HepG2 (cell line): ENCODE measurements around the gene SLC22A31. TPM values are rescaled to one million over a fixed set of nuclear protein-coding genes. Genes with fewer than 3 reads are reported as not detected.

Experiments used
- ASH2L ChIP-seq: fragments of 300-600, 200-600 bp; sonication (generic); IDR thresholded peaks from 2 replicates; pipeline ENCODE4 v1.7.0; 2017; ENCODE audit warnings: low read depth, mild to moderate bottlenecking, moderate library complexity, mixed read lengths, low read length; ENCODE audit not compliant: insufficient read length
- CCDC6 ChIP-seq: sonication (generic); formaldehyde crosslinking; IDR thresholded peaks from 2 replicates; pipeline ENCODE4 v1.8.1; 2022; ENCODE audit warnings: mild to moderate bottlenecking, missing genetic modification reagents, moderate library complexity
- DR1 ChIP-seq: sonication (generic); formaldehyde crosslinking; IDR thresholded peaks from 2 replicates; pipeline ENCODE4 v1.8.0; 2021; ENCODE audit warnings: mild to moderate bottlenecking, missing genetic modification reagents, inconsistent platforms
- GATAD2A ChIP-seq: IDR thresholded peaks from 2 replicates; pipeline ENCODE4 v1.6.1; 2016
- HNRNPL ChIP-seq: fragments of 200-400 bp; formaldehyde crosslinking; IDR thresholded peaks from 2 replicates; pipeline ENCODE4 v1.6.1; 2017; ENCODE audit warnings: mild to moderate bottlenecking, low read depth, low read length
- KDM3A ChIP-seq: IDR thresholded peaks from 2 replicates; pipeline ENCODE4 v1.6.1; 2018; ENCODE audit warnings: low read depth, missing compliant biosample characterization
- MAFG ChIP-seq: sonication (generic); formaldehyde crosslinking; IDR thresholded peaks from 2 replicates; pipeline ENCODE4 v1.5.1; 2020; ENCODE audit warnings: mild to moderate bottlenecking, missing genetic modification reagents
- MIER2 ChIP-seq: IDR thresholded peaks from 2 replicates; pipeline ENCODE4 v1.6.1; 2016; ENCODE audit warnings: missing biosample characterization, missing genetic modification reagents
- MYC ChIP-seq: sonication (generic); formaldehyde crosslinking; IDR thresholded peaks from 2 replicates; pipeline ENCODE4 v1.9.0; 2021; ENCODE audit warnings: missing genetic modification reagents, borderline replicate concordance
- NBN ChIP-seq: fragments of 450-650 bp; conservative IDR thresholded peaks from 2 replicates; pipeline ENCODE4 v1.6.1; 2017
- NFKB2 ChIP-seq: sonication (generic); formaldehyde crosslinking; IDR thresholded peaks from 2 replicates; pipeline ENCODE4 v1.4.0; 2020; ENCODE audit warnings: missing genetic modification reagents, borderline replicate concordance
- NONO ChIP-seq, 2 experiments: fragments of 450-650 bp in 1 of 2; sonication (generic) in 1 of 2; formaldehyde crosslinking in 1 of 2; IDR thresholded peaks in 1 of 2; conservative IDR thresholded peaks in 1 of 2; 2 replicates each; pipeline versions ENCODE4 v1.6.1 to v1.8.0; 2017 to 2022; ENCODE audit warnings: mild to moderate bottlenecking in 1 of 2, missing genetic modification reagents in 1 of 2, moderate library complexity in 1 of 2
- PHF5A ChIP-seq: IDR thresholded peaks from one replicate; pipeline ENCODE4 v1.6.1; 2018; ENCODE audit warnings: low read depth, missing genetic modification reagents; ENCODE audit not compliant: unreplicated experiment
- PRMT3 ChIP-seq: sonication (generic); formaldehyde crosslinking; IDR thresholded peaks from 2 replicates; pipeline ENCODE4 v1.8.1; 2022; ENCODE audit warnings: low read depth, mild to moderate bottlenecking, moderate library complexity, missing genetic modification reagents, borderline replicate concordance
- PRPF4 ChIP-seq: fragments of 200-400 bp; formaldehyde crosslinking; IDR thresholded peaks from 2 replicates; pipeline ENCODE4 v1.6.1; 2016; ENCODE audit warnings: low read length, low read depth; ENCODE audit not compliant: poor library complexity, severe bottlenecking
- REL ChIP-seq: sonication (generic); formaldehyde crosslinking; conservative IDR thresholded peaks from 2 replicates; pipeline ENCODE4 v1.8.0; 2022; ENCODE audit warnings: mild to moderate bottlenecking, missing genetic modification reagents, moderate library complexity
- RFXANK ChIP-seq: IDR thresholded peaks from 2 replicates; pipeline ENCODE4 v1.6.1; 2016
- SALL2 ChIP-seq: sonication (generic); formaldehyde crosslinking; IDR thresholded peaks from 2 replicates; pipeline ENCODE4 v1.8.1; 2023; ENCODE audit warnings: mild to moderate bottlenecking, missing genetic modification reagents, inconsistent platforms
- SIX4 ChIP-seq: sonication (generic); formaldehyde crosslinking; IDR thresholded peaks from 2 replicates; pipeline ENCODE4 v1.4.0; 2020; ENCODE audit warnings: missing genetic modification reagents
- SRSF9 ChIP-seq: fragments of 200-400 bp; formaldehyde crosslinking; IDR thresholded peaks from 2 replicates; pipeline ENCODE4 v1.6.1; 2018; ENCODE audit warnings: borderline replicate concordance, mild to moderate bottlenecking, low read depth, low read length; ENCODE audit not compliant: insufficient read depth, poor library complexity, severe bottlenecking
- ZNF30 ChIP-seq: sonication (generic); formaldehyde crosslinking; IDR thresholded peaks from 2 replicates; pipeline ENCODE4 v1.5.0; 2020; ENCODE audit warnings: mild to moderate bottlenecking, missing genetic modification reagents
- ZNF33A ChIP-seq: sonication (generic); formaldehyde crosslinking; IDR thresholded peaks from 2 replicates; pipeline ENCODE4 v1.5.1; 2020; ENCODE audit warnings: missing genetic modification reagents, mild to moderate bottlenecking, moderate library complexity, borderline replicate concordance
- ZNF569 ChIP-seq: sonication (generic); formaldehyde crosslinking; IDR thresholded peaks from 2 replicates; pipeline ENCODE4 v1.5.0; 2020; ENCODE audit warnings: mild to moderate bottlenecking, missing genetic modification reagents, moderate library complexity, borderline replicate concordance
- ZNF883 ChIP-seq: sonication (generic); formaldehyde crosslinking; IDR thresholded peaks from 2 replicates; pipeline ENCODE4 v1.5.1; 2020; ENCODE audit warnings: mild to moderate bottlenecking, missing genetic modification reagents; ENCODE audit errors: not compliant biosample characterization
- polyA plus RNA-seq, 8 experiments: library from polyadenylated mRNA; depleted of rRNA in 3 of 8; stranded (reverse) in 7 of 8; unstranded in 1 of 8; fragments of >200 nt; fragmentation: Illumina TruSeq in 4 of 8; extraction: Trizol in 4 of 8; gene quantifications; 2 replicates each; pipeline versions ENCODE4 v1.2.1 to v1.2.3, GENCODE V29; 2011 to 2016; ENCODE audit warnings: low read depth in 4 of 8, missing spikeins in 1 of 8, mixed read lengths in 1 of 8; ENCODE audit not compliant: insufficient read depth in 1 of 8
- total RNA-seq, 5 experiments: library from RNA; depleted of rRNA; stranded (reverse); fragments of >200 nt; fragmentation: Illumina TruSeq; extraction: Trizol; gene quantifications; 2 replicates each; pipeline ENCODE4 v1.2.3, GENCODE V29; 2016; ENCODE audit warnings: low read depth in 1 of 5
- TF ChIP-seq, protein P1 (sequence below): sonication (generic); formaldehyde crosslinking; IDR thresholded peaks from 2 replicates; pipeline ENCODE4 v1.5.0; 2020; ENCODE audit warnings: missing genetic modification reagents
- TF ChIP-seq, protein P2 (sequence below): sonication (generic); formaldehyde crosslinking; IDR thresholded peaks from 2 replicates; pipeline ENCODE4 v1.5.1; 2020; ENCODE audit warnings: mild to moderate bottlenecking, missing genetic modification reagents, borderline replicate concordance

SLC22A31 gene
- total and polyA plus RNA-seq, 2 of the 13 experiments (the other 11 are each of a cell fraction or from before 2014, with no cell fraction given): 67.3 to 83.3 TPM

DNA sequence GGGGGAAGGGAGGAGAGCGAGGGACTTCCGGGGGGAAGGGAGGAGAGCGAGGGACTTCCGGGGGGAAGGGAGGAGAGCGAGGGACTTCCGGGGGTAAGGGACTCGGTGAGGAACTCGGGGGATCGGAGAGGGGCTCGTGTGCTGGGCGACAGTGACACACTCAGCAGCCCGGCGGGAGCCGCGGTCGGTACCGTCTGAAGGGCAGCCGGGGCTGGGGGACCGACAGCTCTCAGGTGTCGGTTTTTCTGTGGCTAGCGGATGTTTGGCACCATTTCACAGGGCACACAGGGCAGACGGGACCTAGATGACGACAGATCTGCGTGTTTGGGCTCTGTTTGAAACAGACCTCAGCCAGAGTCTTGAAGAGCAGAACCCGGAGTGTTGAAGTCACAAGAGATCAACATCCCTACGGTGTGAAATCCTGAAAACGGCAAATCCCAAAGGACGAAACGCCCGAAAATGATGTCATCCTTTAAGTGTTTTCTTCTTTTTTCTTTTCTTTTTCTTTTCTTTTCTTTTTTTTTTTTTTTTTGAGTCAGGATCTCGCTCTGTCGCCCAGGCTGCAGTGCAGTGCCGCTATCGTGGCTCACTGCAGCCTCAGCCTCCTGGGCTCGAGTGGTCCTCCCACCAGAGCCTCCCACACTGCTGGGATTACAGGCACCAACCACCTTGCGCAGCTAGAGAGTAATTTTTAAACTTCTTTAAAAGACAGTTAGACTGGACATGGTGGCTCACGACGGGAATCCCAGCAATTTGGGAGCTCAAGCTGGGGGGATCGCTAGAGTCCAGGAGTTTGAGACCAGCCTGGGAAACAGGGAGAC, 41.1 kb upstream of the SLC22A31 start (continued):
- peak; percentile 95 for TF ChIP-seq SALL2 (CRISPR knock-in tag)
- TF ChIP-seq, protein P1, sequence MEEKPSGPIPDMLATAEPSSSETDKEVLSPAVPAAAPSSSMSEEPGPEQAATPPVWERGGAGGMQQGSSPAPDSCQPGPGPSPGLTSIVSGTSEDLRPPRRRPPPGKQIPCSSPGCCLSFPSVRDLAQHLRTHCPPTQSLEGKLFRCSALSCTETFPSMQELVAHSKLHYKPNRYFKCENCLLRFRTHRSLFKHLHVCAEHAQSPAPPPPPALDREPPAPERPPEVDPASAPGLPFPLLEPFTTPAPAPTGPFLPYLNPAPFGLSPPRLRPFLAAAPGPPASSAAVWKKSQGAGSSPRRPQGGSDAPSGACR (CRISPR knock-in tag): peak; percentile 92
- TF ChIP-seq HNRNPL: no peak
- TF ChIP-seq GATAD2A (CRISPR knock-in tag): peak; percentile 76
- TF ChIP-seq ASH2L: peak; percentile 88
- no peak for TF ChIP-seq NONO (IDR thresholded peaks at IDR 0.05)
- no peak; the same call in 1 of the 2 replicates for TF ChIP-seq NONO (CRISPR knock-in tag; conservative IDR thresholded peaks at IDR 0.05)
- TF ChIP-seq MYC (CRISPR knock-in tag): peak; percentile 87; the same call in 1 of the 2 replicates
- TF ChIP-seq RFXANK (CRISPR knock-in tag): peak; percentile 89; the same call in 1 of the 2 replicates
- no peak for TF ChIP-seq ZNF30
- peak; percentile 76 for TF ChIP-seq KDM3A (CRISPR knock-in tag)
- 0 out of 2 replicates have a peak, but pooled peaks have one; percentile 50 for TF ChIP-seq PRMT3 (CRISPR knock-in tag)
- peak; percentile 97; the same call in 1 of the 2 replicates for TF ChIP-seq NFKB2 (CRISPR knock-in tag)
- no peak for TF ChIP-seq PRPF4
- TF ChIP-seq PHF5A (CRISPR knock-in tag): no peak
- 0 out of 2 replicates have a peak, but pooled peaks have one; percentile 61 for TF ChIP-seq MIER2 (CRISPR knock-in tag)
- no peak for TF ChIP-seq REL (CRISPR knock-in tag)
- peak; percentile 77; the same call in 1 of the 2 replicates for TF ChIP-seq DR1 (CRISPR knock-in tag)
- TF ChIP-seq SIX4: no peak
- TF ChIP-seq ZNF883: peak; percentile 71
- TF ChIP-seq CCDC6: peak; percentile 87
- TF ChIP-seq MAFG (CRISPR knock-in tag): no peak
- TF ChIP-seq, protein P2, sequence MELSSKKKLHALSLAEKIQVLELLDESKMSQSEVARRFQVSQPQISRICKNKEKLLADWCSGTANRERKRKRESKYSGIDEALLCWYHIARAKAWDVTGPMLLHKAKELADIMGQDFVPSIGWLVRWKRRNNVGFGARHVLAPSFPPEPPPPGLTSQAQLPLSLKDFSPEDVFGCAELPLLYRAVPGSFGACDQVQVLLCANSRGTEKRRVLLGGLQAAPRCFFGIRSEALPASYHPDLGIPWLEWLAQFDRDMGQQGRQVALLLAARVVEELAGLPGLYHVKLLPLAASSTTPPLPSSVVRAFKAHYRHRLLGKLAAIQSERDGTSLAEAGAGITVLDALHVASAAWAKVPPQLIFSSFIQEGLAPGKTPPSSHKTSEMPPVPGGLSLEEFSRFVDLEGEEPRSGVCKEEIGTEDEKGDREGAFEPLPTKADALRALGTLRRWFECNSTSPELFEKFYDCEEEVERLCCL (CRISPR knock-in tag): no peak
- no peak for TF ChIP-seq ZNF33A (CRISPR knock-in tag)
- no peak for TF ChIP-seq SRSF9
- TF ChIP-seq ZNF569 (CRISPR knock-in tag): no peak
- TF ChIP-seq NBN: no peak
